ENCODE results near the gene FRMD5.

FRMD5 gene

GRCh38 chr15:44222478-44222877, 27.4 kb upstream of the FRMD5 start:
- Histone ChIP-seq H4K20me1 (ENCODE audit: control insufficient read depth, insufficient read depth, low read depth, low read length) (no peaks in the 10 kb centered on the region), H3K27me3 (ENCODE audit: control insufficient read depth, low read length) (peaks cover 14% of the 10 kb centered on the region; the same call in 1 of the 2 replicates), H3K4me1 (ENCODE audit: control insufficient read depth, low read length) (no peaks in the 10 kb centered on the region), H3K79me2 (ENCODE audit: control insufficient read depth, low read length) (no peaks in the 10 kb centered on the region), H3K9me3 (ENCODE audit: control insufficient read depth, insufficient read depth, low read length) (no peaks in the 10 kb centered on the region), H3K36me3 (ENCODE audit: control insufficient read depth, low read length) (no peaks in the 10 kb centered on the region), H3F3A (ENCODE audit: control insufficient read depth, insufficient read depth) (no peaks in the 10 kb centered on the region), H3K9me2 (replicated peaks; ENCODE audit: control insufficient read depth, low read length) (no peaks in the 10 kb centered on the region), H3K4me3 (ENCODE audit: low read length) (no peak overlapping the region), H3K27ac (ENCODE audit: low read depth, low read length) (no peak overlapping the region), H3K4me2 (ENCODE audit: low read length) (no peak overlapping the region)
- TF ChIP-seq EZH2phosphoT487 (IDR thresholded peaks at IDR 0.05; ENCODE audit: borderline replicate concordance, low read length) (no peak), CTCF (IDR thresholded peaks at IDR 0.05; ENCODE audit: low read depth, low read length, poor library complexity, severe bottlenecking) (no peak)

- Histone ChIP-seq H3K4me2 (ENCODE audit: low read length) (no peak overlapping the region), H3K9me3 (ENCODE audit: control insufficient read depth, insufficient read depth, low read length) (no peaks in the 10 kb centered on the region), H3K27ac (ENCODE audit: low read depth, low read length) (no peak overlapping the region), H3K4me1 (ENCODE audit: control insufficient read depth, low read length) (no peaks in the 10 kb centered on the region), H3F3A (ENCODE audit: control insufficient read depth, insufficient read depth) (no peaks in the 10 kb centered on the region), H3K4me3 (ENCODE audit: low read length) (no peak overlapping the region), H3K36me3 (ENCODE audit: control insufficient read depth, low read length) (no peaks in the 10 kb centered on the region), H4K20me1 (ENCODE audit: control insufficient read depth, insufficient read depth, low read depth, low read length) (no peaks in the 10 kb centered on the region), H3K79me2 (ENCODE audit: control insufficient read depth, low read length) (no peaks in the 10 kb centered on the region), H3K9me2 (replicated peaks; ENCODE audit: control insufficient read depth, low read length) (no peaks in the 10 kb centered on the region), H3K27me3 (ENCODE audit: control insufficient read depth, low read length) (peaks cover 9% of the 10 kb centered on the region; the same call in 1 of the 2 replicates)
- TF ChIP-seq CTCF (IDR thresholded peaks at IDR 0.05; ENCODE audit: low read depth, low read length, poor library complexity, severe bottlenecking) (no peak), EZH2phosphoT487 (IDR thresholded peaks at IDR 0.05; ENCODE audit: borderline replicate concordance, low read length) (no peak)
Measured at GRCh38 chr15:44219073-44219472, 24.0 kb upstream of the FRMD5 start.

- no peaks in the 10 kb centered on the region for H3K36me3 ChIP-seq (ENCODE audit: control insufficient read depth, low read length)
- no peaks in the 10 kb centered on the region for H3K79me2 ChIP-seq (ENCODE audit: control insufficient read depth, low read length)
- H3K4me3 ChIP-seq (ENCODE audit: low read length): no peak overlapping the region
- no peaks in the 10 kb centered on the region for H4K20me1 ChIP-seq (ENCODE audit: control insufficient read depth, insufficient read depth, low read depth, low read length)
- no peaks in the 10 kb centered on the region for H3K4me1 ChIP-seq (ENCODE audit: control insufficient read depth, low read length)
- no peaks in the 10 kb centered on the region for H3K9me3 ChIP-seq (ENCODE audit: control insufficient read depth, insufficient read depth, low read length)
- TF ChIP-seq EZH2phosphoT487 (IDR thresholded peaks at IDR 0.05; ENCODE audit: borderline replicate concordance, low read length) (no peak), CTCF (IDR thresholded peaks at IDR 0.05; ENCODE audit: low read depth, low read length, poor library complexity, severe bottlenecking) (no peak)
- no peaks in the 10 kb centered on the region for H3K9me2 ChIP-seq (replicated peaks; ENCODE audit: control insufficient read depth, low read length)
- H3K27me3 ChIP-seq (ENCODE audit: control insufficient read depth, low read length): peaks cover 11% of the 10 kb centered on the region; the same call in 1 of the 2 replicates
- no peak overlapping the region for H3K27ac ChIP-seq (ENCODE audit: low read depth, low read length)
- H3K4me2 ChIP-seq (ENCODE audit: low read length): no peak overlapping the region
- no peaks in the 10 kb centered on the region for H3F3A ChIP-seq (ENCODE audit: control insufficient read depth, insufficient read depth)
Measured at GRCh38 chr15:44216958-44217357, 21.9 kb upstream of the FRMD5 start.
